Measurements from ENCODE around the gene GREM1. TPM values are rescaled to one million over a fixed set of nuclear protein-coding genes. Genes with fewer than 3 reads are reported as not detected.

The GREM1 gene
- total and polyA plus RNA-seq, 2 experiments from 2014 or later = 0.27 to 1.0 TPM

DNA sequence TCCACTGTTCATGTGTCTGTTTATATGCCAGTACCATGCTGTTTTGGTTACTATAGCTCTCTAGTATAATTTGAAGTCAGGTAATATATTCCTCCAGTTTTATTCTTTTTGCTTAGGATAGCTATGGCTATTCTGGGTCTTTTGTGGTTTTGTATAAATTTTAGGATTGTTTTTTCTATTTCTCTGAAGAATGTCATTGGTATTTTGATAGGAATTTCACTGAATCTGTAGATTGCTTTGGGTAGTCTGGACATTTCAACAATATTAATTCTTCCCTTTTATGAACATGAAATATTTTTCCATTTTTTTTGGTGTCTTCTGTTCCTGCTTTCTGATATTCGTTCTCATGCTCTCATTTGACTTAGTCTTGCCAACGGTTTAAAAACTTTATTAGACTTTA lies 39.6 kb downstream of the GREM1 start:
- no peaks in the 10 kb centered on the region for H3K27me3 ChIP-seq (ENCODE audit: insufficient read depth)
- H3K4me2 ChIP-seq = no peak overlapping the region
- Mint-ChIP-seq H3K4me3 (no peak overlapping the region), H3K27me3 (ENCODE audit: insufficient read depth, low read depth, poor library complexity) (peaks cover 2% of the 10 kb centered on the region), H3K27ac (no peak overlapping the region), H3K4me1 (no peaks in the 10 kb centered on the region), H3K36me3 (ENCODE audit: low read depth) (no peaks in the 10 kb centered on the region), H3K9me3 (peaks cover 4% of the 10 kb centered on the region; the same call in 1 of the 3 replicates)
- no peaks in the 10 kb centered on the region for H3K36me3 ChIP-seq (ENCODE audit: insufficient read depth)
- H3K79me2 ChIP-seq (replicated peaks; ENCODE audit: insufficient read depth) = no peaks in the 10 kb centered on the region
- H2AFZ ChIP-seq = no peak overlapping the region
- no peak overlapping the region for H3K27ac ChIP-seq (ENCODE audit: low read depth)
- ATAC-seq (no peak), DNase-seq (ENCODE audit: low spot score) (no peak)
- H3K4me1 ChIP-seq (ENCODE audit: insufficient read depth) = no peaks in the 10 kb centered on the region
- no peaks in the 10 kb centered on the region for H3F3A ChIP-seq (replicated peaks; ENCODE audit: low read depth)
- H4K20me1 ChIP-seq (replicated peaks; ENCODE audit: insufficient read depth) = no peaks in the 10 kb centered on the region
- no peak overlapping the region for H3K4me3 ChIP-seq
- TF ChIP-seq CREB1 (CRISPR knock-in tag; IDR thresholded peaks at IDR 0.05; ENCODE audit: low read depth) = no peak
- no peak for TF ChIP-seq JUNB (IDR thresholded peaks at IDR 0.05; ENCODE audit: unreplicated experiment)
- no peak for TF ChIP-seq EZH2 (IDR thresholded peaks at IDR 0.05; ENCODE audit: low read depth, unreplicated experiment)
- TF ChIP-seq NANOG (IDR thresholded peaks at IDR 0.05; ENCODE audit: borderline replicate concordance) = no peak
- TF ChIP-seq, protein P1, sequence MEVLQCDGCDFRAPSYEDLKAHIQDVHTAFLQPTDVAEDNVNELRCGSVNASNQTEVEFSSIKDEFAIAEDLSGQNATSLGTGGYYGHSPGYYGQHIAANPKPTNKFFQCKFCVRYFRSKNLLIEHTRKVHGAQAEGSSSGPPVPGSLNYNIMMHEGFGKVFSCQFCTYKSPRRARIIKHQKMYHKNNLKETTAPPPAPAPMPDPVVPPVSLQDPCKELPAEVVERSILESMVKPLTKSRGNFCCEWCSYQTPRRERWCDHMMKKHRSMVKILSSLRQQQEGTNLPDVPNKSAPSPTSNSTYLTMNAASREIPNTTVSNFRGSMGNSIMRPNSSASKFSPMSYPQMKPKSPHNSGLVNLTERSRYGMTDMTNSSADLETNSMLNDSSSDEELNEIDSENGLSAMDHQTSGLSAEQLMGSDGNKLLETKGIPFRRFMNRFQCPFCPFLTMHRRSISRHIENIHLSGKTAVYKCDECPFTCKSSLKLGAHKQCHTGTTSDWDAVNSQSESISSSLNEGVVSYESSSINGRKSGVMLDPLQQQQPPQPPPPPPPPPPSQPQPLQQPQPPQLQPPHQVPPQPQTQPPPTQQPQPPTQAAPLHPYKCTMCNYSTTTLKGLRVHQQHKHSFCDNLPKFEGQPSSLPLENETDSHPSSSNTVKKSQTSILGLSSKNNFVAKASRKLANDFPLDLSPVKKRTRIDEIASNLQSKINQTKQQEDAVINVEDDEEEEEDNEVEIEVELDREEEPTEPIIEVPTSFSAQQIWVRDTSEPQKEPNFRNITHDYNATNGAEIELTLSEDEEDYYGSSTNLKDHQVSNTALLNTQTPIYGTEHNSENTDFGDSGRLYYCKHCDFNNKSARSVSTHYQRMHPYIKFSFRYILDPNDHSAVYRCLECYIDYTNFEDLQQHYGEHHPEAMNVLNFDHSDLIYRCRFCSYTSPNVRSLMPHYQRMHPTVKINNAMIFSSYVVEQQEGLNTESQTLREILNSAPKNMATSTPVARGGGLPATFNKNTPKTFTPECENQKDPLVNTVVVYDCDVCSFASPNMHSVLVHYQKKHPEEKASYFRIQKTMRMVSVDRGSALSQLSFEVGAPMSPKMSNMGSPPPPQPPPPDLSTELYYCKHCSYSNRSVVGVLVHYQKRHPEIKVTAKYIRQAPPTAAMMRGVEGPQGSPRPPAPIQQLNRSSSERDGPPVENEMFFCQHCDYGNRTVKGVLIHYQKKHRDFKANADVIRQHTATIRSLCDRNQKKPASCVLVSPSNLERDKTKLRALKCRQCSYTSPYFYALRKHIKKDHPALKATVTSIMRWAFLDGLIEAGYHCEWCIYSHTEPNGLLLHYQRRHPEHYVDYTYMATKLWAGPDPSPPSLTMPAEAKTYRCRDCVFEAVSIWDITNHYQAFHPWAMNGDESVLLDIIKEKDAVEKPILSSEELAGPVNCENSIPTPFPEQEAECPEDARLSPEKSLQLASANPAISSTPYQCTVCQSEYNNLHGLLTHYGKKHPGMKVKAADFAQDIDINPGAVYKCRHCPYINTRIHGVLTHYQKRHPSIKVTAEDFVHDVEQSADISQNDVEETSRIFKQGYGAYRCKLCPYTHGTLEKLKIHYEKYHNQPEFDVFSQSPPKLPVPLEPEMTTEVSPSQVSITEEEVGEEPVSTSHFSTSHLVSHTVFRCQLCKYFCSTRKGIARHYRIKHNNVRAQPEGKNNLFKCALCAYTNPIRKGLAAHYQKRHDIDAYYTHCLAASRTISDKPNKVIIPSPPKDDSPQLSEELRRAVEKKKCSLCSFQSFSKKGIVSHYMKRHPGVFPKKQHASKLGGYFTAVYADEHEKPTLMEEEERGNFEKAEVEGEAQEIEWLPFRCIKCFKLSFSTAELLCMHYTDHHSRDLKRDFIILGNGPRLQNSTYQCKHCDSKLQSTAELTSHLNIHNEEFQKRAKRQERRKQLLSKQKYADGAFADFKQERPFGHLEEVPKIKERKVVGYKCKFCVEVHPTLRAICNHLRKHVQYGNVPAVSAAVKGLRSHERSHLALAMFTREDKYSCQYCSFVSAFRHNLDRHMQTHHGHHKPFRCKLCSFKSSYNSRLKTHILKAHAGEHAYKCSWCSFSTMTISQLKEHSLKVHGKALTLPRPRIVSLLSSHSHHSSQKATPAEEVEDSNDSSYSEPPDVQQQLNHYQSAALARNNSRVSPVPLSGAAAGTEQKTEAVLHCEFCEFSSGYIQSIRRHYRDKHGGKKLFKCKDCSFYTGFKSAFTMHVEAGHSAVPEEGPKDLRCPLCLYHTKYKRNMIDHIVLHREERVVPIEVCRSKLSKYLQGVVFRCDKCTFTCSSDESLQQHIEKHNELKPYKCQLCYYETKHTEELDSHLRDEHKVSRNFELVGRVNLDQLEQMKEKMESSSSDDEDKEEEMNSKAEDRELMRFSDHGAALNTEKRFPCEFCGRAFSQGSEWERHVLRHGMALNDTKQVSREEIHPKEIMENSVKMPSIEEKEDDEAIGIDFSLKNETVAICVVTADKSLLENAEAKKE (CRISPR knock-in tag; IDR thresholded peaks at IDR 0.05) = no peak
- no peak for TF ChIP-seq EZH2phosphoT487 (IDR thresholded peaks at IDR 0.05; ENCODE audit: unreplicated experiment)
- no peaks in the 10 kb centered on the region for H3K9me2 ChIP-seq (ENCODE audit: insufficient read depth)

DNA sequence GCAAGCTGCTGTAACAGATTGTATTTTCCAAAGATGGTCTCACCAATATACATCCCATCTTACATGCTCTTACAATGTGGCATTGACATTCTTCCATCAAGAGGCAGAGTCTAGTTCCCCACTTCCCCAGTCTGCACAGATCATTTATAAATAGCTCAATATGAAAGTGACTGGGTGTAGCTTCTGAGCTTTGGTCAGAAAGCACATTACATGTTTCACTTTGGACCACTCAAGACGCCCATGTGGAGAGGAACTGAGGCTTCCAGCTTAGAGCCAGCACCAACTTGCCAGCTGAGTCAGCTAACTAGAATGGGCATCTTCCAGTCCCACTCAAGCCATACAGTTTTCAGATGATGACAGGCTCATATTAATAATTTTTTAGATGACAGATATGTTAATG lies 45.5 kb downstream of the GREM1 start:
- H4K20me1 ChIP-seq (replicated peaks; ENCODE audit: insufficient read depth) = no peaks in the 10 kb centered on the region
- no peak overlapping the region for H2AFZ ChIP-seq
- no peaks in the 10 kb centered on the region for H3K4me1 ChIP-seq (ENCODE audit: insufficient read depth)
- no peaks in the 10 kb centered on the region for H3K36me3 Mint-ChIP-seq (ENCODE audit: low read depth)
- H3K36me3 ChIP-seq (ENCODE audit: insufficient read depth) = no peaks in the 10 kb centered on the region
- no peak for DNase-seq (ENCODE audit: low spot score)
- no peak overlapping the region for H3K27ac Mint-ChIP-seq
- no peaks in the 10 kb centered on the region for H3F3A ChIP-seq (replicated peaks; ENCODE audit: low read depth)
- H3K4me1 Mint-ChIP-seq = no peaks in the 10 kb centered on the region
- H3K27me3 Mint-ChIP-seq (ENCODE audit: insufficient read depth, low read depth, poor library complexity) = no peaks in the 10 kb centered on the region
- no peaks in the 10 kb centered on the region for H3K9me2 ChIP-seq (ENCODE audit: insufficient read depth)
- H3K4me3 ChIP-seq = no peak overlapping the region
- H3K79me2 ChIP-seq (replicated peaks; ENCODE audit: insufficient read depth) = no peaks in the 10 kb centered on the region
- H3K4me2 ChIP-seq = no peak overlapping the region
- H3K9me3 Mint-ChIP-seq = peaks cover 5% of the 10 kb centered on the region; the same call in 1 of the 3 replicates
- H3K27ac ChIP-seq (ENCODE audit: low read depth) = no peak overlapping the region
- no peak for ATAC-seq
- H3K4me3 Mint-ChIP-seq = no peak overlapping the region
- H3K27me3 ChIP-seq (ENCODE audit: insufficient read depth) = no peaks in the 10 kb centered on the region
- TF ChIP-seq EZH2phosphoT487 (IDR thresholded peaks at IDR 0.05; ENCODE audit: unreplicated experiment) (no peak), EZH2 (IDR thresholded peaks at IDR 0.05; ENCODE audit: low read depth, unreplicated experiment) (no peak), STAT1 (IDR thresholded peaks at IDR 0.05; ENCODE audit: unreplicated experiment) (no peak), NANOG (IDR thresholded peaks at IDR 0.05; ENCODE audit: borderline replicate concordance) (no peak), POLR2AphosphoS5 (IDR thresholded peaks at IDR 0.05; ENCODE audit: low read depth) (no peak)
- TF ChIP-seq, protein P2, sequence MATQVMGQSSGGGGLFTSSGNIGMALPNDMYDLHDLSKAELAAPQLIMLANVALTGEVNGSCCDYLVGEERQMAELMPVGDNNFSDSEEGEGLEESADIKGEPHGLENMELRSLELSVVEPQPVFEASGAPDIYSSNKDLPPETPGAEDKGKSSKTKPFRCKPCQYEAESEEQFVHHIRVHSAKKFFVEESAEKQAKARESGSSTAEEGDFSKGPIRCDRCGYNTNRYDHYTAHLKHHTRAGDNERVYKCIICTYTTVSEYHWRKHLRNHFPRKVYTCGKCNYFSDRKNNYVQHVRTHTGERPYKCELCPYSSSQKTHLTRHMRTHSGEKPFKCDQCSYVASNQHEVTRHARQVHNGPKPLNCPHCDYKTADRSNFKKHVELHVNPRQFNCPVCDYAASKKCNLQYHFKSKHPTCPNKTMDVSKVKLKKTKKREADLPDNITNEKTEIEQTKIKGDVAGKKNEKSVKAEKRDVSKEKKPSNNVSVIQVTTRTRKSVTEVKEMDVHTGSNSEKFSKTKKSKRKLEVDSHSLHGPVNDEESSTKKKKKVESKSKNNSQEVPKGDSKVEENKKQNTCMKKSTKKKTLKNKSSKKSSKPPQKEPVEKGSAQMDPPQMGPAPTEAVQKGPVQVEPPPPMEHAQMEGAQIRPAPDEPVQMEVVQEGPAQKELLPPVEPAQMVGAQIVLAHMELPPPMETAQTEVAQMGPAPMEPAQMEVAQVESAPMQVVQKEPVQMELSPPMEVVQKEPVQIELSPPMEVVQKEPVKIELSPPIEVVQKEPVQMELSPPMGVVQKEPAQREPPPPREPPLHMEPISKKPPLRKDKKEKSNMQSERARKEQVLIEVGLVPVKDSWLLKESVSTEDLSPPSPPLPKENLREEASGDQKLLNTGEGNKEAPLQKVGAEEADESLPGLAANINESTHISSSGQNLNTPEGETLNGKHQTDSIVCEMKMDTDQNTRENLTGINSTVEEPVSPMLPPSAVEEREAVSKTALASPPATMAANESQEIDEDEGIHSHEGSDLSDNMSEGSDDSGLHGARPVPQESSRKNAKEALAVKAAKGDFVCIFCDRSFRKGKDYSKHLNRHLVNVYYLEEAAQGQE (IDR thresholded peaks at IDR 0.05; ENCODE audit: unreplicated experiment) = no peak

Measured in GM23338 (cell line).